NT2/D1 (cell line): ENCODE data around the gene TACC3.

Experiments used
- SUZ12 ChIP-seq: IDR thresholded peaks from 2 replicates; pipeline ENCODE4 v1.6.1; 2011; ENCODE audit not compliant: insufficient read length, insufficient read depth; ENCODE audit errors: extremely low read depth
- YY1 ChIP-seq: IDR thresholded peaks from 2 replicates; pipeline ENCODE4 v1.6.1; 2011; ENCODE audit not compliant: insufficient read length, insufficient read depth
- ZNF274 ChIP-seq: IDR thresholded peaks from 2 replicates; pipeline ENCODE4 v1.6.1; 2011; ENCODE audit warnings: mild to moderate bottlenecking, low read depth, low read length

GRCh38 chr4:1746919-1747602, 25.7 kb downstream of the TACC3 start:
- no peak for TF ChIP-seq ZNF274
- no peak for TF ChIP-seq YY1
- TF ChIP-seq SUZ12, result no peak
